OCI-LY7 (cell line): ENCODE measurements around the gene OR8B3.

Experiments used
- EZH2phosphoT487 ChIP-seq: fragments of 200-600 bp; sonication (generic); IDR thresholded peaks from 2 replicates; pipeline ENCODE4 v1.6.1; 2018; ENCODE audit warnings: low read depth, borderline replicate concordance, mild to moderate bottlenecking, mixed run types, antibody characterized with exemption, low read length, moderate library complexity, mixed read lengths
- TF ChIP-seq, protein P1 (sequence below): fragments of 200-600 bp; sonication (generic); conservative IDR thresholded peaks from 2 replicates; pipeline ENCODE4 v1.5.1; 2014; ENCODE audit warnings: mild to moderate bottlenecking, antibody characterized with exemption, low read length, moderate library complexity, mixed read lengths

DNA sequence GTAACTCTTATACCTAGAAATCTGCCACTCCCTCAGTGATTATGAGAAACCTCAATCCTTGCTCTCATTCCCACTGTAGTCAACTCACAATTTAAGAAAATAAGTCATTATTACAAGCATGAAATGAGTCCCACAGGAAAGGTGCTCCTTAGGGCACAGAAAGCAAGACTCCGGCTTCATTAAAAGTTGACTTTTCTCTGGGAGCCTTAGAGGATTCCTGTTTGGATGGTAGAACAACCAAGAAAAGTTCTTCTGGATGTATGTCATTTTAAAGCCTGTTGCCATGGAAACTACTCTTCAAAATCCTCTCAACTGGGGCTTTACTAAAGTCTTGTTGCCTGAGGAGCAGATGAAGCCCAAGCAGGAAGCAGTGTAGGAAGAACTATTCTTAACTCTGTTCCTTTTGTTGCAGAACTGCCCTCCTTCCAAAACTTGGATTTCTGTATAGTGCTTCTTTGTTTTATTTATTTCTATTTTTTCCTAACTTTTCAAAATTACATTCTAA is 46.9 kb upstream of the OR8B3 start, which contains the start of gene OR8B8:
- TF ChIP-seq, protein P1, sequence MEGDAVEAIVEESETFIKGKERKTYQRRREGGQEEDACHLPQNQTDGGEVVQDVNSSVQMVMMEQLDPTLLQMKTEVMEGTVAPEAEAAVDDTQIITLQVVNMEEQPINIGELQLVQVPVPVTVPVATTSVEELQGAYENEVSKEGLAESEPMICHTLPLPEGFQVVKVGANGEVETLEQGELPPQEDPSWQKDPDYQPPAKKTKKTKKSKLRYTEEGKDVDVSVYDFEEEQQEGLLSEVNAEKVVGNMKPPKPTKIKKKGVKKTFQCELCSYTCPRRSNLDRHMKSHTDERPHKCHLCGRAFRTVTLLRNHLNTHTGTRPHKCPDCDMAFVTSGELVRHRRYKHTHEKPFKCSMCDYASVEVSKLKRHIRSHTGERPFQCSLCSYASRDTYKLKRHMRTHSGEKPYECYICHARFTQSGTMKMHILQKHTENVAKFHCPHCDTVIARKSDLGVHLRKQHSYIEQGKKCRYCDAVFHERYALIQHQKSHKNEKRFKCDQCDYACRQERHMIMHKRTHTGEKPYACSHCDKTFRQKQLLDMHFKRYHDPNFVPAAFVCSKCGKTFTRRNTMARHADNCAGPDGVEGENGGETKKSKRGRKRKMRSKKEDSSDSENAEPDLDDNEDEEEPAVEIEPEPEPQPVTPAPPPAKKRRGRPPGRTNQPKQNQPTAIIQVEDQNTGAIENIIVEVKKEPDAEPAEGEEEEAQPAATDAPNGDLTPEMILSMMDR, result no peak
- TF ChIP-seq EZH2phosphoT487, result no peak
